Mesothelial cell of epicardium (in vitro differentiated cells): Measurements from ENCODE around the gene FGF19. TPM values are rescaled to one million over a fixed set of nuclear protein-coding genes. Genes with fewer than 3 reads are reported as not detected.

Experiments used
- DNase-seq, 2 experiments: peaks; one replicate each; pipeline ENCODE4 v3.0.0; 2021; ENCODE audit warnings: low spot score in 2 of 2; ENCODE audit not compliant: unreplicated experiment in 2 of 2
- H3K27ac Mint-ChIP-seq: 2 replicates; pipeline ENCODE4 v1.8.0; 2021; ENCODE audit warnings: mixed read lengths
- H3K27me3 Mint-ChIP-seq: 2 replicates; pipeline ENCODE4 v1.8.0; 2021; ENCODE audit warnings: low read depth, mixed read lengths
- H3K36me3 Mint-ChIP-seq: 2 replicates; pipeline ENCODE4 v1.8.0; 2021; ENCODE audit warnings: mixed read lengths
- H3K4me1 Mint-ChIP-seq: 2 replicates; pipeline ENCODE4 v1.8.0; 2021; ENCODE audit warnings: mixed read lengths
- H3K4me3 Mint-ChIP-seq: 2 replicates; pipeline ENCODE4 v1.8.0; 2021; ENCODE audit warnings: mild to moderate bottlenecking, moderate library complexity, mixed read lengths
- H3K9me3 Mint-ChIP-seq: 2 replicates; pipeline ENCODE4 v1.8.0; 2021; ENCODE audit warnings: mixed read lengths
- total RNA-seq: library from RNA; stranded (reverse); gene quantifications from 3 replicates; pipeline ENCODE4 v1.2.1, GENCODE V29; 2021
- TF ChIP-seq, protein P1 (sequence below): fragments of 200-600 bp; sonication (generic); IDR thresholded peaks from one replicate; pipeline ENCODE4 v1.5.0; 2021; ENCODE audit warnings: antibody characterized with exemption; ENCODE audit not compliant: unreplicated experiment

FGF19 gene
- total RNA-seq, 1 donor from 2014 or later = not detected

- H3K27me3 Mint-ChIP-seq = peaks cover 47% of the 10 kb centered on the region
- H3K9me3 Mint-ChIP-seq = no peaks in the 10 kb centered on the region
- no peak for DNase-seq
- no peak overlapping the region for H3K27ac Mint-ChIP-seq
- TF ChIP-seq, protein P1, sequence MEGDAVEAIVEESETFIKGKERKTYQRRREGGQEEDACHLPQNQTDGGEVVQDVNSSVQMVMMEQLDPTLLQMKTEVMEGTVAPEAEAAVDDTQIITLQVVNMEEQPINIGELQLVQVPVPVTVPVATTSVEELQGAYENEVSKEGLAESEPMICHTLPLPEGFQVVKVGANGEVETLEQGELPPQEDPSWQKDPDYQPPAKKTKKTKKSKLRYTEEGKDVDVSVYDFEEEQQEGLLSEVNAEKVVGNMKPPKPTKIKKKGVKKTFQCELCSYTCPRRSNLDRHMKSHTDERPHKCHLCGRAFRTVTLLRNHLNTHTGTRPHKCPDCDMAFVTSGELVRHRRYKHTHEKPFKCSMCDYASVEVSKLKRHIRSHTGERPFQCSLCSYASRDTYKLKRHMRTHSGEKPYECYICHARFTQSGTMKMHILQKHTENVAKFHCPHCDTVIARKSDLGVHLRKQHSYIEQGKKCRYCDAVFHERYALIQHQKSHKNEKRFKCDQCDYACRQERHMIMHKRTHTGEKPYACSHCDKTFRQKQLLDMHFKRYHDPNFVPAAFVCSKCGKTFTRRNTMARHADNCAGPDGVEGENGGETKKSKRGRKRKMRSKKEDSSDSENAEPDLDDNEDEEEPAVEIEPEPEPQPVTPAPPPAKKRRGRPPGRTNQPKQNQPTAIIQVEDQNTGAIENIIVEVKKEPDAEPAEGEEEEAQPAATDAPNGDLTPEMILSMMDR = no peak
- no peak overlapping the region for H3K4me3 Mint-ChIP-seq
- H3K36me3 Mint-ChIP-seq = no peaks in the 10 kb centered on the region
- H3K4me1 Mint-ChIP-seq = no peaks in the 10 kb centered on the region
Observed at GRCh38 chr11:69716891-69717747, 13.3 kb upstream of the FGF19 start.

- Mint-ChIP-seq H3K9me3 (no peaks in the 10 kb centered on the region), H3K27me3 (peaks cover 47% of the 10 kb centered on the region), H3K27ac (no peak overlapping the region), H3K4me3 (no peak overlapping the region), H3K4me1 (no peaks in the 10 kb centered on the region), H3K36me3 (no peaks in the 10 kb centered on the region)
- TF ChIP-seq, protein P1 = no peak
- no peak for DNase-seq
Observed at GRCh38 chr11:69716099-69716498, 12.3 kb upstream of the FGF19 start.

DNA sequence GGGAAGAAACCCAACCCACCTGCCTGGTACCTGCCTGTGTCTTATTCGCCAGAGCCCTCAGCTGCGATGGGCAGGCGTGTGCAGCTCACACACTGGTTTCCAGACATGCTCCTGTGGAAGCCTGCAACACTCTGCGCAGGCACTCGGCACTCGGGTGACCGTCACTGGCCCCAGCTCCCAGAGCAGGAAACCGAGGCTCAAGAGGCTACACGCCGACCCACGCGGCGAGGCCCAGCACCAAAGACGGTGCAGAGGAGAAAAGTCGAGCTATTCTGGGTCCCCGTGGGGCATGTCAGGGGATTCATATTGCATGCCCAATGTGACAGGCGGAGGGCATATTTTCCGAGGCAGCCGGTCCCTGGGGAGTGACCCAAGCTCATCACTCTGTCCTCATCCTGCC lies 11.6 kb upstream of the FGF19 start:
- H3K4me1 Mint-ChIP-seq = no peaks in the 10 kb centered on the region
- no peak overlapping the region for H3K4me3 Mint-ChIP-seq
- H3K36me3 Mint-ChIP-seq = no peaks in the 10 kb centered on the region
- no peaks in the 10 kb centered on the region for H3K9me3 Mint-ChIP-seq
- DNase-seq = no peak
- H3K27ac Mint-ChIP-seq = no peak overlapping the region
- peaks cover 44% of the 10 kb centered on the region for H3K27me3 Mint-ChIP-seq
- TF ChIP-seq, protein P1 = no peak

- Mint-ChIP-seq H3K27me3 (peaks cover 39% of the 10 kb centered on the region), H3K4me3 (no peak overlapping the region), H3K27ac (no peak overlapping the region), H3K9me3 (no peaks in the 10 kb centered on the region), H3K36me3 (no peaks in the 10 kb centered on the region), H3K4me1 (peaks cover 3% of the 10 kb centered on the region)
- TF ChIP-seq, protein P1 = no peak
- no peak for DNase-seq
Observed at GRCh38 chr11:69711822-69712801, 8.3 kb upstream of the FGF19 start.

- Mint-ChIP-seq H3K27me3 (peaks cover 57% of the 10 kb centered on the region), H3K27ac (no peak overlapping the region), H3K36me3 (no peaks in the 10 kb centered on the region), H3K4me1 (peaks cover 7% of the 10 kb centered on the region), H3K4me3 (no peak overlapping the region), H3K9me3 (no peaks in the 10 kb centered on the region)
- no peak for DNase-seq
- TF ChIP-seq, protein P1 = no peak
Observed at GRCh38 chr11:69708736-69709401, 5.0 kb upstream of the FGF19 start.
